Posterior vena cava (tissue), 2 donors: Measurements from ENCODE around the gene SHROOM3. TPM values are rescaled to one million over a fixed set of nuclear protein-coding genes. Genes with fewer than 3 reads are reported as not detected.
"Not testable (repeated sequence)": the region's sequence is repeated elsewhere in the genome, so short reads cannot be mapped to it uniquely, and the experiment has no call there.

Experiments used
- DNase-seq: peaks from one replicate; pipeline ENCODE4 v3.0.0-alpha.2; 2020; ENCODE audit warnings: low spot score
- intact Hi-C, 2 donors: fragments of 100-400 bp; cut with DNase I; formaldehyde crosslinking; loops; one replicate each; pipeline versions ENCODE4 v1.14.1 to v1.14.2; 2022 to 2023
- total RNA-seq, 2 donors: library from RNA; stranded (reverse); fragmentation: NEBNext Ultra II Directional; extraction: Animal tissue kit (Norgen Biotek cat#: 25700); gene quantifications; one replicate each; pipeline ENCODE4 v1.2.1, GENCODE V29; 2021
- donor health status: DM: yes; HTN: yes; CAD: no.
- donor health status: DM: yes; HTN: yes; CAD: no.

SHROOM3 gene
- total RNA-seq, 2 donors from 2014 or later: 71.4 to 77.8 TPM

DNA sequence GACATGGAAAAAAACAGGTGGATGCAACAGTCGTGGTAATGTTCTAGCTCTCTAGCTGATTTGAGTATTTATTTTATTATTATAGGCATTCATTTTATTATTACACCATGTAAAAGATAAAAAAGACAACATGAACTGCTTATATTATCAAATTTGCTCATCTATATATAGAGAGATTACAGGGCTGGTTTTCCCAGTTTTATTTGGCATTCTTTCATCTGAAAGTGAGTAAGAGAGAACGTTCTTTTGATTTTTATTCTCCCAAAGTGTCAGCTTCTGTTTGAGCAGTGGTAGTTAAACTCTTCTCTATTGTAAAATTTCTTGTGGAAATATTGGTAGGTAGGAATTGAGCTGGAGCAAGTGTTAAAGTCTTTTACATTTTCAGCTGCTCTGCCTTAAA lies 283.0 kb downstream of the SHROOM3 start:
- DNase-seq: no peak

GRCh38 chr4:76718831-76719230 lies 283.8 kb downstream of the SHROOM3 start:
- intact Hi-C loops: no loop called here
- no peak for DNase-seq

More for the DNA sequence above, 283.0 kb downstream of the SHROOM3 start:
- intact Hi-C loops: no loop called here

GRCh38 chr4:76720121-76720520 lies 285.1 kb downstream of the SHROOM3 start:
- intact Hi-C loops: no loop called here
- DNase-seq: no peak

DNA sequence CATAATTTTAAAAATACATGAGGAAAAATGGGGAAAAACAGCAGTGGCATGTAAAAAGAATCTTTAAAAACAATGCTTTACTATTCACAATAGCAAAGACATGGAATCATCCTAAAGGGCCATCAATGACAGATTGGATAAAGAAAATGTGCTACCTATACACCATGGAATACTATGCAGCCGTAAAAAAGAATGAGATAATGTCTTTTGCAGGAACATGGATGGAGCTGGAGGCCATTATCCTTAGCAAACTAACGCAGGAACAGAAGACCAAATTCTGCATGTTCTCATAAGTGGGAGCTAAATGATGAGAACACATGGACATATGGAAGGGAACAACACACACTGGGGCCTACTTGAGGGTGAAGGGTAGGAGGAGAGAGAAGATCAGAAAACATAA lies 287.1 kb downstream of the SHROOM3 start:
- intact Hi-C loops, DNase-seq: not testable (repeated sequence)

- DNase-seq: no peak
- intact Hi-C loops: no loop called here
Measured at GRCh38 chr4:76722838-76723237, 287.8 kb downstream of the SHROOM3 start.

DNA sequence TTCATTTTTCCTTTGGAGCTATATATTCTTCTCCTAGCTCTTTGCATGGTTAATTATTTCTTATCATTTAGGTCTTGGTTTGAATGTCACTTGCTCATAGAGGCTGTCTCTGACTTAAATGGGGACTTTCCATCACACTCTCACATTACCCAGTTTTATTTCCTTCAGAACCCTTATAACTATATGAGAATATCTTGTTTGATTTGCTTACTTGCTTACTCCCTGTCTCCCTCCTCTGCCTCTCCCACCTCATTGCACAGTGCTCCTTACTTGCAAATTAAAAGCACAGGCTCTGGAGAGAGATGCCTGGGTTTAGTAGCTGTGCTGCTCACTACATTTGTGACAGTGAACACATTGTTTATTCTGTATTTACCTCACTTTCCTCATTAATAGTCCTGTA lies 288.3 kb downstream of the SHROOM3 start:
- intact Hi-C loops: no loop called here
- DNase-seq: no peak

DNA sequence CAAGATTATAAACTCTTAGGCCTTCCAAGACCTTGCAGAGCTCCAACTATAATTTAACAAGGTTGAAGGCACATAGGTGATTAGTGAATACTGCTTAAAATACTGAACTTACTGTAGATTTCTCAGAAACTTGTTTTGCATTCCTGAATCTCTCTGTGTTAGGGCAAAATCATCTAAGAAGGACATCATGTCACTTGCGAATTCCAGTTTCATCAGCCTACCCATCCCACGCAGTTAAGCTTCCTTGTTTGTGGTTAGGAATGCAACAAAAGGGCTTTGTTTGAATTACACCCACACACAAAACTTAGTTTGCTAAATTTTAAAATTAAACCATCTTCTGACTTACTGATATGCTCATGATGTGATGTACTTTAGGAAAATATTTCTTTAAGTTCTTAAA lies 288.9 kb downstream of the SHROOM3 start:
- intact Hi-C loops: no loop called here

DNA sequence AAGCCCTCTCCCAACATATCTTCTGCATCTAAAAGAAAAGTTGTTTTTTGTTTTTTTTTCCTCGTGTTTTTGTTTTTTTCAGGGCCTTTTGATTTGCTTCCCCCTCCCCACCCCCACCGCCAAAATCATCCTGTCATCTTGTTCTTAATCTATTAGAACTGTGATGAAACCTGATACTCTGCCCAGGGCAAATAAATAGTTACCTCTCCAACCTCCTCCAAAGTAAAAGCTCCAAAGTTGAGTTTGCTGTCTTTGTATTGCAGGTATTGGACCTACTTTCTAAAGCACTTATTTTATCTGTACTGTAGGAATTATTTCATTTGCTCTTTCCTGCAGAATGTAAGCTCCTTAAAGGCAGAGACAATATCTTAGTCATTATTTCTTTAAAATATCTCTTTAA lies 290.0 kb downstream of the SHROOM3 start:
- intact Hi-C loops: no loop called here
- DNase-seq: no peak

More for the DNA sequence above, 288.9 kb downstream of the SHROOM3 start:
- DNase-seq: no peak

DNA sequence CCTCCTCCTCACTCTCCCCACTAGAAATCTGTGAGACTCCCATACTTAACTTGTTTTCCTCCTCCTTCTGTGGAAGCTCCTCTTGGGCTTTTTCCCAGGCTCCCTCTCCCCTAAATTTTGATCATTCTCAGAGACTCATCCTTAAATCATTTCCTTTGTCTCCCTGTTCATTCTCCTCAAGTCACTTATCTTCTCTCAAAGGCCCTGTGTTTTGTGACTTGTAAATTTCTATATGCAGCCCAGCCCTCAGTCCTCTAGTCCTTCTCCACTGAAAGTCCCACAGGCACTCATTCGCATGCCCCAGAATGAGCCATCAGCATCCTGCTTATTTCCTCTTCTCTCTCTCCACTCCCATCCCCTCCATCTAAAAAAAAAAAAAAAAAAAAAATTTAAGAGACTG lies 291.1 kb downstream of the SHROOM3 start:
- intact Hi-C loops: no loop called here
- DNase-seq: no peak

DNA sequence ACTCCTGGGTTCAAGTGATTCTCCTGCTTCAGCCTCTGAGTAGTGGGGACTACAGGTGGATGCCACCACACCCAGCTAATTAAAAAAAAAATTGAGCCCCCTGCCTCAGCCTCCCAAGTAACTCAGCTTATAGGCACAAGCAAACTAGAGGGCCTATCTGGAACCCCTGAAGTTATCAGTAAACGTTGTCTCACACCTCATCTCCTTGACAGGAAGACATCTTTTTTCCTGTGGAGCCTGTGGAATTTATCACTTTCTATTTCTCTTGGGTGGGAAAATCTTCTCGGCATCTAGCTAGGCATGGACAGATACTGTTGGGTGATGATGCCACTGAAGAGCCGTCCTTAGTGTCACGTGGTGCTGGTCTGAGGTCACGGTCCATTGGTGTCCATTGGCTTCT lies 291.6 kb downstream of the SHROOM3 start:
- no peak for DNase-seq
- intact Hi-C loops: no loop called here

DNA sequence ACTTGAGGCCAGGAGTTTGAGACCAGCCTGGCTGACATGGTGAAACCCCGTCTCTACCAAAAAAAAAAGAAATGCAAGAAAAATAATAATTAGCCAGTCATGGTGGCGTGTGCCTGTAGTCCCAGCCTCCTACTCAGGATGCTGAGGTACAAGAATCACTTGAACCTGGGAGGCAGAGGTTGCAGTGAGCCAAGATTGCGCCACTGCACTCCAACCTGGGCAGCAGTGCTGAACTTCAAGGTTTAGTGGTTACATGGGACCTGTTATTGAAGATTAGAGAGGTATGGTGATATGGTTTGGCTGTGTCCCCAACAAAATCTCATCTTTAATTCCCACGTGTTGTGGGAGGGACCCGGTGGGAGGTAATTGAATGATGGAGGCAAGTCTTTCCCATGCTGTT lies 292.9 kb downstream of the SHROOM3 start:
- intact Hi-C loops, DNase-seq: not testable (repeated sequence)

DNA sequence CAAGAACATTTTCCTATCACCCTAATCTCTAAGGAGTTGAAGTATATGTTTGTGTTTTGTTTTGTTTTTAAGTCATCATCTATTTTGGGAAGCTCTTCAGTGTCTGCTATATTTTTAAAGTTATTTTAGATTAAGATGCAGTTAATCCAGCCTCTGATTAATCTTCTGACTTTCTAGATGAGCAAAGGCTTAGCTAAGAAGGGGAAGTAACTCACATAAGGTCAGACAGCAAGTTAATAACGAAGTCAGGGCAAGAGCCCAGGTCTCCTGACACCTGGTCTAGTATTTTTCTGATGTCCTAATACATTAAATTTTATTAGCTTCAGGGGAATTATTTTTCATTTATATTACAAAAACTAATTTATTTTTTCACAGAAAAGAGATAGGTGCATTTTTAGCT lies 294.4 kb downstream of the SHROOM3 start:
- DNase-seq: no peak
- intact Hi-C loops: no loop called here

DNA sequence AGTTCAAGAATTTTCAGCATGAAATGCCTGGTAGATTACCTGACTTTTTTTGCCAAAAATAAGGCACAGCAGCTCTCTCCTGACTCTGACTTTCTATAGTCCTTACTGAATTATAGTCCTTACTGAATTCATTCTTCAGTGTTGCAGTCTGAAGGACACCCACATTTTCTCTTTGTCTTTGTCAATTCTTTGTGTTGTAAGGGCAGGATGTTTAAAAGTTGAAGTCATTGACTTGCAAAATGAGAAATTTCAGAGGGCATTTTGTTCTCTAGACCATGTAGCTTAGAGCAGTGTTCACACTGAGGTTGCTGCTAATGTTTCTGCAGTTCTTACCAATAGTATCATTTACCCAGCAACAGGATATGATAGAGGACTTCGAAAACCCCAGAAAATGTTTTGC lies 295.0 kb downstream of the SHROOM3 start:
- DNase-seq: no peak
- intact Hi-C loops: no loop called here

GRCh38 chr4:76732246-76732645 lies 297.2 kb downstream of the SHROOM3 start:
- intact Hi-C loops: no loop called here

DNA sequence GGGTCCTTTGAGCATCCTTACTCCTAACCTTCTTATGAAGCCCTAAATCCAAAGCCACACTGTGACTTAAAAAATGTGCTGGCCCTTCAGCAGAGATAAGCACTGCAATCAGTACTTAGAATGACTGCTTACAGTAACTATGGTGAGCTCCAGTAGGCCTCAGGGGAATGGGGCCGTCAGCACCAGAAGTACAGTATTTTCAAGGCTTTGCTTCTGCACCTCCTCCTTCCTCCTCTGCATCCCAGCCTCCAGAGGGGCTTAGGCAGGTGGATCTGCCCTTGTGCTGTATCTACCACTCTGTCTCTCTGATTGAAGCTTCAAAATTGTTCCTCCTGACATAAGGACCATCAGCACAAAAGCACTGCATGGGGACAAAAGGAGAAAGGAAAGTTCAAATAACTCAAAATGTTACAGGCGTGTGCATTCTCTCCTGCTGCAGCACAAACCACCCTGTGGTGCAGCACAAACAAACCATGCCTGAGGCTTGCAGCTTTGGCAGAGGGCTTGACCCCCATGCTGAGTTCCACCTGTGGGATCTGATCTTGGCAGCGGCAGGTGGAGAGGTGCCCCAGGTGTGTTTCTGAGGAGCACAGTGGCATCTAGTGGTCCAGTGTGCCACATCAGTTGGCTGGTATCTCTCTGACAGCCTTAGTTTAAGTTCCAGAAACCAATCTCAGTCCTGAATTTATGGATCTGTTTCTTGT lies 298.2 kb downstream of the SHROOM3 start:
- no peak for DNase-seq
- intact Hi-C loops: no loop called here

More at GRCh38 chr4:76732246-76732645, 297.2 kb downstream of the SHROOM3 start:
- DNase-seq: no peak

DNA sequence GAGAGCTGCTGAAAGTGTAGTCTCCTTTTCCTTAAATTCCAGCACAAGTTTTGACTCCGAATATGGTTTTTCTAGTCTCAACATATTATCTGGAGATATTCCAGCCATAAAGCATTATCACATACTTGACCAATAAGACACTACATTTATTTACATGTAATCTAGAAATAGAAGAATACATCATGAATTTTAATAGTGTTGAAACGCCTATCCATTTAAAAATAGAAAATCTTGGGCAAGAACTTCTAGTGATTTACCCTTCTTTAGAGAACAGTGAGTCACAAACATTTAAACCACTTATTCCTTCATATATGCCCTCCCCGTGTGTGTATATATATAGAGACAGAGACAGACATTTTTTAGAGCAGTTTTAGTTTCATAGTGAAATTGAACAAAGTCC lies 301.4 kb downstream of the SHROOM3 start:
- DNase-seq: no peak
- intact Hi-C loops: no loop called here

DNA sequence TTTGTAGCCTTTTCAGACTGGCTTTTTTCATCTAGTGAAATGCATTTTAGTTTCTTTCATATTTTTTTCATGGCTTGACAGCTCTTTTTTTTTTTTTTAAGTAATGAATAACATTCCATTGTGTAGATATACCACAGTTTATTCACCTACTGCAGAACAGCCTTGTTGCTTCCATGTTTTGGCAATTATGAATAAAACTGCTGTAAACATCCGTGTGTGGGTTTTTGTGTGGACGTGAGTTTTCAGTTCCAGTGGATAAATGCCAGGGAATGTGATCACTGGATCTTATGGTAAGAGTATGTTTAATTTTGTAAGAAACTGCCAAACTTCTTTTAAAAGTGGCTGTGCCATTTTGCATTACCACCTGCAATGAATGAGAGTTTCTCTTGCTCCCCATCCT lies 302.2 kb downstream of the SHROOM3 start:
- no peak for DNase-seq
- intact Hi-C loops: no loop called here

- intact Hi-C loops: no loop called here
Measured at GRCh38 chr4:76737771-76738085, 302.7 kb downstream of the SHROOM3 start.

GRCh38 chr4:76738086-76738931 lies 303.3 kb downstream of the SHROOM3 start:
- intact Hi-C loops: no loop called here
- DNase-seq: peak; percentile 88

More at GRCh38 chr4:76737771-76738085, 302.7 kb downstream of the SHROOM3 start:
- DNase-seq: no peak

GRCh38 chr4:76740192-76740591 lies 305.2 kb downstream of the SHROOM3 start:
- intact Hi-C loops: loop anchor here in 1 of 2 donors (5.0 to 10.0 kb wide), 2 partner anchors 48 to 225 kb away; no protein-coding TSS in a partner anchor

More at GRCh38 chr4:76740192-76740591, 305.2 kb downstream of the SHROOM3 start:
- no peak for DNase-seq
